CD14-positive monocyte (primary cell): Measurements from ENCODE around the gene FBXL20. TPM values are rescaled to one million over a fixed set of nuclear protein-coding genes. Genes with fewer than 3 reads are reported as not detected.
"Not testable (repeated sequence)": the region's sequence is repeated elsewhere in the genome, so short reads cannot be mapped to it uniquely, and the experiment has no call there.

ENCODE experiments used
- DNase-seq, 3 donors: peaks; one replicate each; pipeline ENCODE4 v3.0.0-alpha.2; 2011 to 2022
- H2AFZ ChIP-seq: 2 replicates; pipeline ENCODE4 v1.6.0; 2012; ENCODE audit warnings: mild to moderate bottlenecking, low read depth, low read length, inconsistent platforms; ENCODE audit not compliant: insufficient read depth, poor library complexity, severe bottlenecking
- H3K27ac ChIP-seq, 2 donors: 1 replicate in 1 of 2; 2 replicates in 1 of 2; pipeline ENCODE4 v1.5.1; 2012 to 2013; ENCODE audit warnings: low read length in 2 of 2, control low read depth in 1 of 2, inconsistent platforms in 1 of 2, low read depth in 1 of 2, mild to moderate bottlenecking in 1 of 2
- H3K27me3 ChIP-seq, 2 donors: one replicate each; pipeline versions ENCODE4 v1.6.0 to v1.6.1; 2011 to 2013; ENCODE audit warnings: low read length in 2 of 2; ENCODE audit not compliant: control insufficient read depth in 2 of 2, insufficient read depth in 2 of 2
- H3K36me3 ChIP-seq, 2 donors: replicated peaks in 1 of 2; 1 replicate in 1 of 2; 2 replicates in 1 of 2; pipeline versions ENCODE4 v1.5.1 to v1.6.1; 2012 to 2013; ENCODE audit warnings: low read length in 2 of 2, control low read depth in 1 of 2, inconsistent platforms in 1 of 2, mild to moderate bottlenecking in 1 of 2; ENCODE audit not compliant: insufficient read depth in 2 of 2, control insufficient read depth in 1 of 2
- H3K4me1 ChIP-seq, 2 donors: 1 replicate in 1 of 2; 2 replicates in 1 of 2; pipeline versions ENCODE4 v1.5.1 to v1.6.1; 2012 to 2013; ENCODE audit warnings: low read length in 2 of 2, control low read depth in 1 of 2, inconsistent platforms in 1 of 2, mild to moderate bottlenecking in 1 of 2, moderate library complexity in 1 of 2; ENCODE audit not compliant: insufficient read depth in 2 of 2, control insufficient read depth in 1 of 2
- H3K4me2 ChIP-seq: replicated peaks from 2 replicates; pipeline ENCODE3; 2012; ENCODE audit warnings: low read length, moderate library complexity, mild to moderate bottlenecking; ENCODE audit not compliant: poor library complexity, severe bottlenecking; ENCODE audit errors: extremely low read depth
- H3K4me3 ChIP-seq, 3 experiments: fragments of 200-600 bp in 1 of 3; sonication (generic) in 1 of 3; replicated peaks in 1 of 3; 1 replicate in 2 of 3; 2 replicates in 1 of 3; pipeline ENCODE4 v1.5.1; 2011 to 2013; ENCODE audit warnings: low read length in 3 of 3, mild to moderate bottlenecking in 3 of 3, control low read depth in 2 of 3, low read depth in 2 of 3, inconsistent platforms in 1 of 3, moderate library complexity in 1 of 3
- H3K79me2 ChIP-seq: 2 replicates; pipeline ENCODE4 v1.6.0; 2012; ENCODE audit warnings: mild to moderate bottlenecking, control low read depth, inconsistent platforms, low read length, moderate library complexity; ENCODE audit not compliant: insufficient read depth
- H3K9ac ChIP-seq: 2 replicates; pipeline ENCODE4 v1.6.0; 2017; ENCODE audit warnings: low read length, mild to moderate bottlenecking; ENCODE audit not compliant: insufficient read depth, poor library complexity, severe bottlenecking
- H3K9me3 ChIP-seq, 2 donors: replicated peaks in 1 of 2; 1 replicate in 1 of 2; 2 replicates in 1 of 2; pipeline versions ENCODE4 v1.5.1 to v1.6.1; 2012 to 2013; ENCODE audit warnings: low read length in 2 of 2, control low read depth in 1 of 2; ENCODE audit not compliant: control insufficient read depth in 1 of 2, insufficient read depth in 1 of 2
- H4K20me1 ChIP-seq: 2 replicates; pipeline ENCODE4 v1.6.0; 2012; ENCODE audit warnings: mild to moderate bottlenecking, low read length, control low read depth, moderate library complexity; ENCODE audit not compliant: insufficient read depth
- H3K27ac Mint-ChIP-seq, 7 donors: one replicate each; pipeline ENCODE4 v1.8.0; 2020; ENCODE audit warnings: mild to moderate bottlenecking in 7 of 7, mixed read lengths in 7 of 7, moderate library complexity in 6 of 7, inconsistent platforms in 2 of 7
- H3K27me3 Mint-ChIP-seq, 3 donors: one replicate each; pipeline ENCODE4 v1.8.0; 2021 to 2022; ENCODE audit warnings: low read depth in 3 of 3, mild to moderate bottlenecking in 3 of 3, mixed read lengths in 3 of 3, moderate library complexity in 3 of 3, inconsistent platforms in 1 of 3
- H3K36me3 Mint-ChIP-seq, 2 donors: one replicate each; pipeline ENCODE4 v1.8.0; 2020; ENCODE audit warnings: mixed read lengths in 2 of 2, inconsistent platforms in 1 of 2, mild to moderate bottlenecking in 1 of 2
- H3K4me1 Mint-ChIP-seq: one replicate; pipeline ENCODE4 v1.8.0; 2020; ENCODE audit warnings: mild to moderate bottlenecking, mixed read lengths
- H3K4me3 Mint-ChIP-seq, 2 donors: one replicate each; pipeline ENCODE4 v1.8.0; 2020; ENCODE audit warnings: mild to moderate bottlenecking in 2 of 2, mixed read lengths in 2 of 2, moderate library complexity in 1 of 2
- H3K9me3 Mint-ChIP-seq, 7 donors: one replicate each; pipeline ENCODE4 v1.8.0; 2020 to 2022; ENCODE audit warnings: mixed read lengths in 7 of 7, mild to moderate bottlenecking in 6 of 7, moderate library complexity in 6 of 7, inconsistent platforms in 2 of 7
- WGBS: methylation state at CpG from one replicate; pipeline ENCODE4 v1.1.5; 2013; ENCODE audit warnings: missing lambda C conversion rate; ENCODE audit not compliant: insufficient coverage; 5-methylcytosine and 5-hydroxymethylcytosine counted together
- intact Hi-C, 2 donors: fragments of 100-400 bp; cut with micrococcal nuclease; formaldehyde crosslinking; loops; one replicate each; pipeline versions ENCODE4 v1.15.0 to v1.15.1; 2023
- polyA plus RNA-seq, 3 donors: library from polyadenylated mRNA; depleted of rRNA in 1 of 3; unstranded in 2 of 3; stranded (reverse) in 1 of 3; fragments of 300-500 nt in 2 of 3; fragments of >200 nt in 1 of 3; fragmentation: Illumina TruSeq in 2 of 3; gene quantifications; 1 replicate in 2 of 3; 2 replicates in 1 of 3; pipeline ENCODE4 v1.2.3, GENCODE V29; 2012 to 2021
- TF ChIP-seq, protein P1 (sequence below): fragments of 200-600 bp; IDR thresholded peaks from one replicate; pipeline ENCODE4 v1.8.0; 2022; ENCODE audit warnings: antibody characterized with exemption, mild to moderate bottlenecking

FBXL20 gene
- polyA plus RNA-seq, 3 donors = 4.0 to 7.7 (median 4.7) TPM

DNA sequence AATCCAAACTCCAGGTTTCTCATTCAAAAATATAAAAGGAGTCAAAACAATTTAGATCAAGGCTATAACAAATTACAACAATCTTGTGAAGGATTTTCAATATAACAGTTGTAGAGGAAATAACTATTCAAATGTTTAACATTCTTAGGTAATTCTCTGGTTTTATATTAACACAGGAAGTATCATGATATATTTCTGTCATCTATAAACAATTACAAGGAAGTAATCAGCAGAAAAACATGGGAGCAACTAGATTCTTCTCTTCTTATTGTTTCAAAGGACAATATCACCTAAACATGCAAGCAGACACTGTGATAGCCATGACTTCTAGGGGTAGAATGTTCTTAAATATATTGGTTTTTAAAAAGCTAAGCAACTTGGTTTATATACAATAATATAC, 49.9 kb downstream of the FBXL20 start:
- TF ChIP-seq, protein P1, sequence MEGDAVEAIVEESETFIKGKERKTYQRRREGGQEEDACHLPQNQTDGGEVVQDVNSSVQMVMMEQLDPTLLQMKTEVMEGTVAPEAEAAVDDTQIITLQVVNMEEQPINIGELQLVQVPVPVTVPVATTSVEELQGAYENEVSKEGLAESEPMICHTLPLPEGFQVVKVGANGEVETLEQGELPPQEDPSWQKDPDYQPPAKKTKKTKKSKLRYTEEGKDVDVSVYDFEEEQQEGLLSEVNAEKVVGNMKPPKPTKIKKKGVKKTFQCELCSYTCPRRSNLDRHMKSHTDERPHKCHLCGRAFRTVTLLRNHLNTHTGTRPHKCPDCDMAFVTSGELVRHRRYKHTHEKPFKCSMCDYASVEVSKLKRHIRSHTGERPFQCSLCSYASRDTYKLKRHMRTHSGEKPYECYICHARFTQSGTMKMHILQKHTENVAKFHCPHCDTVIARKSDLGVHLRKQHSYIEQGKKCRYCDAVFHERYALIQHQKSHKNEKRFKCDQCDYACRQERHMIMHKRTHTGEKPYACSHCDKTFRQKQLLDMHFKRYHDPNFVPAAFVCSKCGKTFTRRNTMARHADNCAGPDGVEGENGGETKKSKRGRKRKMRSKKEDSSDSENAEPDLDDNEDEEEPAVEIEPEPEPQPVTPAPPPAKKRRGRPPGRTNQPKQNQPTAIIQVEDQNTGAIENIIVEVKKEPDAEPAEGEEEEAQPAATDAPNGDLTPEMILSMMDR = no peak
- Histone ChIP-seq H3K79me2 (peaks cover 31% of the 10 kb centered on the region), H3K36me3 (no peaks in the 10 kb centered on the region), H2AFZ (no peak overlapping the region), H3K9ac (no peak overlapping the region), H4K20me1 (no peaks in the 10 kb centered on the region), H3K27me3 (no peaks in the 10 kb centered on the region), H3K4me1 (peaks cover 3 to 20% of the 10 kb centered on the region in 2 donors), H3K4me3 (no peak overlapping the region), H3K4me2 (no peak overlapping the region), H3K27ac (no peak overlapping the region), H3K9me3 (no peaks in the 10 kb centered on the region)
- intact Hi-C loops = no loop called here
- Mint-ChIP-seq H3K4me1 (peaks cover 30% of the 10 kb centered on the region), H3K4me3 (no peak overlapping the region), H3K36me3 (no peaks in the 10 kb centered on the region), H3K27ac (no peak overlapping the region), H3K27me3 (no peaks in the 10 kb centered on the region), H3K9me3 (peaks cover 0 to 3% (median 0%) of the 10 kb centered on the region in 7 donors)
- no peak for DNase-seq

GRCh38 chr17:39349246-39349645, 52.2 kb downstream of the FBXL20 start:
- Mint-ChIP-seq H3K4me3 (no peak overlapping the region), H3K36me3 (peaks cover 0 to 1% of the 10 kb centered on the region in 2 donors), H3K27me3 (no peaks in the 10 kb centered on the region), H3K4me1 (peaks cover 30% of the 10 kb centered on the region), H3K9me3 (peaks cover 0 to 3% (median 0%) of the 10 kb centered on the region in 7 donors), H3K27ac (no peak overlapping the region)
- Histone ChIP-seq H3K4me3 (no peak overlapping the region), H3K4me2 (no peak overlapping the region), H3K9ac (no peak overlapping the region), H4K20me1 (peaks cover 3% of the 10 kb centered on the region), H3K27me3 (no peaks in the 10 kb centered on the region), H3K79me2 (peaks cover 34% of the 10 kb centered on the region), H3K27ac (no peak overlapping the region), H3K36me3 (no peaks in the 10 kb centered on the region), H2AFZ (no peak overlapping the region), H3K4me1 (peaks cover 3 to 20% of the 10 kb centered on the region in 2 donors), H3K9me3 (no peaks in the 10 kb centered on the region)
- TF ChIP-seq, protein P1 = no peak
- WGBS = 100% methylated on average over 1 of the region's 3 CpGs
- intact Hi-C loops = no loop called here
- no peak for DNase-seq

GRCh38 chr17:39346863-39347262, 54.6 kb downstream of the FBXL20 start:
- WGBS = 100% methylated on average over 1 of the region's 5 CpGs
- intact Hi-C loops, H3K36me3 ChIP-seq, DNase-seq, H3K9ac ChIP-seq, H3K27me3 ChIP-seq, H3K4me3 ChIP-seq, H2AFZ ChIP-seq, H3K9me3 Mint-ChIP-seq, H3K36me3 Mint-ChIP-seq, H3K4me2 ChIP-seq, H3K9me3 ChIP-seq, H3K27ac Mint-ChIP-seq, H3K27me3 Mint-ChIP-seq, H4K20me1 ChIP-seq, H3K27ac ChIP-seq, H3K4me3 Mint-ChIP-seq: not testable (repeated sequence)
- H3K4me1 ChIP-seq = peaks cover 0 to 11% of the 10 kb centered on the region in 2 donors
- H3K79me2 ChIP-seq = peaks cover 36% of the 10 kb centered on the region
- peaks cover 13% of the 10 kb centered on the region for H3K4me1 Mint-ChIP-seq
